K562 (cell line): ENCODE data around the gene CDC14B. TPM values are rescaled to one million over a fixed set of nuclear protein-coding genes. Genes with fewer than 3 reads are reported as not detected.

Experiments used
- BRCA1 ChIP-seq, 2 experiments: fragments of 450-650 bp in 1 of 2; sonication (generic) in 1 of 2; formaldehyde crosslinking in 1 of 2; IDR thresholded peaks; 2 replicates each; pipeline versions ENCODE4 v1.5.0 to v1.6.1; 2017 to 2020; ENCODE audit warnings: mild to moderate bottlenecking in 1 of 2, missing genetic modification reagents in 1 of 2
- CAMTA2 ChIP-seq: fragments of 250-450 bp; sonication (Bioruptor Pico); conservative IDR thresholded peaks from 2 replicates; pipeline ENCODE4 v1.5.1; 2022
- CHD1 ChIP-seq: fragments of 200-600 bp; sonication (generic); IDR thresholded peaks from one replicate; pipeline ENCODE4 v1.6.1; 2012; ENCODE audit warnings: mild to moderate bottlenecking, moderate library complexity, low read length, inconsistent platforms
- ETV6 ChIP-seq, 3 experiments: fragments of 150-350 bp in 1 of 3; sonication (generic) in 1 of 3; formaldehyde crosslinking in 1 of 3; IDR thresholded peaks; 2 replicates each; pipeline versions ENCODE4 v1.6.1 to v1.8.0; 2014 to 2022; ENCODE audit warnings: borderline replicate concordance in 2 of 3, low read depth in 2 of 3, antibody characterized with exemption in 1 of 3, low read length in 1 of 3, mild to moderate bottlenecking in 1 of 3, missing genetic modification reagents in 1 of 3
- GABPB1 ChIP-seq: sonication (generic); formaldehyde crosslinking; IDR thresholded peaks from 2 replicates; pipeline ENCODE4 v1.8.0; 2022; ENCODE audit warnings: mild to moderate bottlenecking, missing genetic modification reagents
- HEY1 ChIP-seq: fragments of 250-450 bp; sonication (Bioruptor Pico); IDR thresholded peaks from 2 replicates; pipeline ENCODE4 v1.5.0; 2020; ENCODE audit warnings: mild to moderate bottlenecking, moderate library complexity, borderline replicate concordance
- KAT8 ChIP-seq: fragments of 450-650 bp; IDR thresholded peaks from 2 replicates; pipeline ENCODE4 v1.6.1; 2016; ENCODE audit warnings: low read depth, mild to moderate bottlenecking
- LCOR ChIP-seq: sonication (generic); formaldehyde crosslinking; IDR thresholded peaks from 2 replicates; pipeline ENCODE4 v1.8.0; 2022; ENCODE audit warnings: mild to moderate bottlenecking, missing genetic modification reagents
- MAFG ChIP-seq: fragments of 450-650 bp; conservative IDR thresholded peaks from 2 replicates; pipeline ENCODE4 v1.6.1; 2016; ENCODE audit warnings: missing genetic modification characterization, missing compliant biosample characterization
- MEF2D ChIP-seq: conservative IDR thresholded peaks from 2 replicates; pipeline ENCODE4 v1.6.1; 2016; ENCODE audit warnings: low read depth, missing genetic modification characterization, missing compliant biosample characterization
- MTA1 ChIP-seq: fragments of 450-650 bp; IDR thresholded peaks from 2 replicates; pipeline ENCODE4 v1.6.1; 2017; ENCODE audit warnings: borderline replicate concordance
- PHF21A ChIP-seq: fragments of 450-650 bp; IDR thresholded peaks from 2 replicates; pipeline ENCODE4 v1.6.1; 2017; ENCODE audit warnings: low read depth, borderline replicate concordance
- THRB ChIP-seq: fragments of 450-650 bp; formaldehyde crosslinking; conservative IDR thresholded peaks from 2 replicates; pipeline ENCODE4 v1.4.0; 2022; ENCODE audit warnings: mild to moderate bottlenecking, missing genetic modification characterization
- TRIM28 ChIP-seq: fragments of 450-650 bp; IDR thresholded peaks from 2 replicates; pipeline ENCODE4 v1.6.1; 2017
- ZEB2 ChIP-seq: fragments of 450-650 bp; IDR thresholded peaks from 2 replicates; pipeline ENCODE4 v1.6.1; 2016
- ZNF57 ChIP-seq: fragments of 450-650 bp; formaldehyde crosslinking; IDR thresholded peaks from 2 replicates; pipeline ENCODE4 v1.4.0; 2020; ENCODE audit warnings: mild to moderate bottlenecking, moderate library complexity
- polyA plus RNA-seq, 8 experiments: library from polyadenylated mRNA; depleted of rRNA in 4 of 8; stranded (reverse) in 5 of 8; unstranded in 3 of 8; fragments of >200 nt; fragmentation: Nextera tagmentation in 2 of 8; fragmentation: Illumina TruSeq in 1 of 8; extraction: Ambion mirVana in 2 of 8; extraction: Trizol in 1 of 8; gene quantifications; 2 replicates each; pipeline versions ENCODE4 v1.2.1 to v1.2.3, GENCODE V29; 2011 to 2014; ENCODE audit warnings: inconsistent platforms in 1 of 8, missing spikeins in 1 of 8
- total RNA-seq, 7 experiments: library from RNA; depleted of rRNA in 6 of 7; stranded (reverse); fragments of >200 nt in 6 of 7; fragmentation: Illumina TruSeq in 2 of 7; extraction: Trizol in 2 of 7; gene quantifications; 2 replicates each; pipeline versions ENCODE4 v1.2.1 to v1.2.3, GENCODE V29; 2011 to 2021; ENCODE audit warnings: low replicate concordance in 1 of 7
- TF ChIP-seq, protein P1 (sequence below): fragments of 450-650 bp; IDR thresholded peaks from 2 replicates; pipeline ENCODE4 v1.6.1; 2014; ENCODE audit warnings: low read depth, mild to moderate bottlenecking, moderate library complexity, borderline replicate concordance
- TF ChIP-seq, protein P2 (sequence below), 2 experiments: fragments of 450-650 bp; IDR thresholded peaks; 2 replicates each; pipeline ENCODE4 v1.6.1; 2016
- TF ChIP-seq, protein P3 (sequence below): fragments of 150-350 bp; IDR thresholded peaks from 2 replicates; pipeline ENCODE4 v1.6.1; 2014; ENCODE audit warnings: low read depth, mild to moderate bottlenecking, low read length, borderline replicate concordance

Gene CDC14B
- total and polyA plus RNA-seq, 9 of the 15 experiments (the other 6 are each of a cell fraction or from before 2014, with no cell fraction given) = 1.4 to 6.0 (median 3.8) TPM

DNA sequence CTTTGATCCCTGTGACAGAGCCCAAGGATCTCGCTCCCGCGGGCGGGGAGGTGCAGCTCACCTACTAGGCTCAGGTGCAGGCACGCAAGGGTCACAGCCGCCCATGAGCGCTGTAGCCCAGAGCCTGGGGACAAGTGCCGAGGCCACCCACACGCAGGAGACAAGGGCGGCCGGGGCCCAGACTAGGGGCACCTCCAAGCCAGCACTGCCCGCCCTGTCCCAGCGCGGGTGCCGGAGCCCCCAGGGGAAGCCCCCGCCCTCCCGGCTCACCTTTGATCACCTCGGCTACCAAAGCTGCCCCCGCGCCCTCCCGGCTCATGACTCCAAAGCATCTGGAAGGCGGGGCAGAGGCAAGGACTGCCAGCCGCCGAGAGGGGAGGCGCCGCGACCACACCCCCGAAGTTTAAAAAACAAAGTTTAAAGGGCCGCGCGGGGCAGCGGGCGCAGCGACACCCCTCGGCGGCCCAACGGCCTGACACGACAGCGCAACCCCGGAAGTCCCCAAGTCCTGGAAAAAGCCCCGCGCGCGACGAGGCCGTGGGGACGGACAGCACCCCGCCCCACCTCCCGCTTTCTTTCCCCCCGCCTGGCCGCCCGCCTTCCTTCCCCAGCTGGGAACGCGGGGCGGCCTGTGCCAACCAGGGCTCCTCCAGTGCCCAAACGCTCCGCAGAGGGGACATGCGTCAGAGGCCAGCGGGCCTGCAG is 53.0 kb downstream of the CDC14B start (continued):
- TF ChIP-seq HEY1 (CRISPR knock-in tag) = no peak
- no peak for TF ChIP-seq MAFG (tag)
- no peak for TF ChIP-seq ETV6 (IDR thresholded peaks at IDR 0.05; ENCODE audit: borderline replicate concordance in 1 of 2, low read depth in 2 of 2, low read length in 1 of 2)
- TF ChIP-seq ETV6 (CRISPR knock-in tag; IDR thresholded peaks at IDR 0.05; ENCODE audit: borderline replicate concordance) = no peak
- TF ChIP-seq, protein P1, sequence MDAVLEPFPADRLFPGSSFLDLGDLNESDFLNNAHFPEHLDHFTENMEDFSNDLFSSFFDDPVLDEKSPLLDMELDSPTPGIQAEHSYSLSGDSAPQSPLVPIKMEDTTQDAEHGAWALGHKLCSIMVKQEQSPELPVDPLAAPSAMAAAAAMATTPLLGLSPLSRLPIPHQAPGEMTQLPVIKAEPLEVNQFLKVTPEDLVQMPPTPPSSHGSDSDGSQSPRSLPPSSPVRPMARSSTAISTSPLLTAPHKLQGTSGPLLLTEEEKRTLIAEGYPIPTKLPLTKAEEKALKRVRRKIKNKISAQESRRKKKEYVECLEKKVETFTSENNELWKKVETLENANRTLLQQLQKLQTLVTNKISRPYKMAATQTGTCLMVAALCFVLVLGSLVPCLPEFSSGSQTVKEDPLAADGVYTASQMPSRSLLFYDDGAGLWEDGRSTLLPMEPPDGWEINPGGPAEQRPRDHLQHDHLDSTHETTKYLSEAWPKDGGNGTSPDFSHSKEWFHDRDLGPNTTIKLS = no peak
- TF ChIP-seq BRCA1 (IDR thresholded peaks at IDR 0.05) = no peak
- TF ChIP-seq BRCA1 (CRISPR knock-in tag; IDR thresholded peaks at IDR 0.05) = no peak
- no peak for TF ChIP-seq KAT8
- TF ChIP-seq PHF21A = no peak
- peak; percentile 59 for TF ChIP-seq GABPB1 (CRISPR knock-in tag)
- TF ChIP-seq TRIM28 = no peak
- TF ChIP-seq, protein P2, sequence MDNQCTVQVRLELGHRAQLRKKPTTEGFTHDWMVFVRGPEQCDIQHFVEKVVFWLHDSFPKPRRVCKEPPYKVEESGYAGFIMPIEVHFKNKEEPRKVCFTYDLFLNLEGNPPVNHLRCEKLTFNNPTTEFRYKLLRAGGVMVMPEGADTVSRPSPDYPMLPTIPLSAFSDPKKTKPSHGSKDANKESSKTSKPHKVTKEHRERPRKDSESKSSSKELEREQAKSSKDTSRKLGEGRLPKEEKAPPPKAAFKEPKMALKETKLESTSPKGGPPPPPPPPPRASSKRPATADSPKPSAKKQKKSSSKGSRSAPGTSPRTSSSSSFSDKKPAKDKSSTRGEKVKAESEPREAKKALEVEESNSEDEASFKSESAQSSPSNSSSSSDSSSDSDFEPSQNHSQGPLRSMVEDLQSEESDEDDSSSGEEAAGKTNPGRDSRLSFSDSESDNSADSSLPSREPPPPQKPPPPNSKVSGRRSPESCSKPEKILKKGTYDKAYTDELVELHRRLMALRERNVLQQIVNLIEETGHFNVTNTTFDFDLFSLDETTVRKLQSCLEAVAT (IDR thresholded peaks at IDR 0.05) = 0 out of 4 replicates have a peak, but pooled peaks of 1 of the 2 experiments have one; percentile 28
- no peak for TF ChIP-seq CAMTA2 (CRISPR knock-in tag)
- no peak for TF ChIP-seq MTA1
- TF ChIP-seq LCOR (CRISPR knock-in tag) = no peak
- TF ChIP-seq ZNF57 = no peak
- no peak for TF ChIP-seq CHD1
- TF ChIP-seq, protein P3, sequence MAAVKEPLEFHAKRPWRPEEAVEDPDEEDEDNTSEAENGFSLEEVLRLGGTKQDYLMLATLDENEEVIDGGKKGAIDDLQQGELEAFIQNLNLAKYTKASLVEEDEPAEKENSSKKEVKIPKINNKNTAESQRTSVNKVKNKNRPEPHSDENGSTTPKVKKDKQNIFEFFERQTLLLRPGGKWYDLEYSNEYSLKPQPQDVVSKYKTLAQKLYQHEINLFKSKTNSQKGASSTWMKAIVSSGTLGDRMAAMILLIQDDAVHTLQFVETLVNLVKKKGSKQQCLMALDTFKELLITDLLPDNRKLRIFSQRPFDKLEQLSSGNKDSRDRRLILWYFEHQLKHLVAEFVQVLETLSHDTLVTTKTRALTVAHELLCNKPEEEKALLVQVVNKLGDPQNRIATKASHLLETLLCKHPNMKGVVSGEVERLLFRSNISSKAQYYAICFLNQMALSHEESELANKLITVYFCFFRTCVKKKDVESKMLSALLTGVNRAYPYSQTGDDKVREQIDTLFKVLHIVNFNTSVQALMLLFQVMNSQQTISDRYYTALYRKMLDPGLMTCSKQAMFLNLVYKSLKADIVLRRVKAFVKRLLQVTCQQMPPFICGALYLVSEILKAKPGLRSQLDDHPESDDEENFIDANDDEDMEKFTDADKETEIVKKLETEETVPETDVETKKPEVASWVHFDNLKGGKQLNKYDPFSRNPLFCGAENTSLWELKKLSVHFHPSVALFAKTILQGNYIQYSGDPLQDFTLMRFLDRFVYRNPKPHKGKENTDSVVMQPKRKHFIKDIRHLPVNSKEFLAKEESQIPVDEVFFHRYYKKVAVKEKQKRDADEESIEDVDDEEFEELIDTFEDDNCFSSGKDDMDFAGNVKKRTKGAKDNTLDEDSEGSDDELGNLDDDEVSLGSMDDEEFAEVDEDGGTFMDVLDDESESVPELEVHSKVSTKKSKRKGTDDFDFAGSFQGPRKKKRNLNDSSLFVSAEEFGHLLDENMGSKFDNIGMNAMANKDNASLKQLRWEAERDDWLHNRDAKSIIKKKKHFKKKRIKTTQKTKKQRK = no peak
- TF ChIP-seq ZEB2 = no peak
- TF ChIP-seq THRB (CRISPR knock-in tag) = no peak
- no peak for TF ChIP-seq MEF2D (tag)
